Measurements from ENCODE around the gene CAND2.
A peak's percentile ranks its signal among the peaks of the same experiment; 100 is the strongest.

Gene CAND2

GRCh38 chr3:12796171-12797123 is at the start of gene CAND2:
CAND2 (plus strand) TSS chr3:12796680; CDS start chr3:12796721, 41 bp downstream.
- H3K27ac Mint-ChIP-seq = no peak within 1 kb of the TSS
- no peaks in the 10 kb centered on the region for H3K9me3 Mint-ChIP-seq
- no peaks in the 10 kb centered on the region for H3K27me3 Mint-ChIP-seq
- peak within 1 kb of the TSS; percentile 86 for H3K4me3 Mint-ChIP-seq
- H3K36me3 Mint-ChIP-seq = no peaks in the 10 kb centered on the region
- peaks cover 13% of the 10 kb centered on the region for H3K4me1 Mint-ChIP-seq

- Mint-ChIP-seq H3K9me3 (no peaks in the 10 kb centered on the region), H3K4me1 (no peaks in the 10 kb centered on the region), H3K27me3 (peaks cover 2% of the 10 kb centered on the region), H3K36me3 (no peaks in the 10 kb centered on the region), H3K27ac (no peak overlapping the region), H3K4me3 (no peak overlapping the region)
Observed at GRCh38 chr3:12748477-12748876, 48.0 kb upstream of the CAND2 start.

GRCh38 chr3:12750223-12750622 is 46.3 kb upstream of the CAND2 start:
- Mint-ChIP-seq H3K9me3 (no peaks in the 10 kb centered on the region), H3K27ac (no peak overlapping the region), H3K36me3 (no peaks in the 10 kb centered on the region), H3K4me1 (no peaks in the 10 kb centered on the region), H3K27me3 (peaks cover 2% of the 10 kb centered on the region), H3K4me3 (no peak overlapping the region)

- Mint-ChIP-seq H3K4me1 (peaks cover under 1% of the 10 kb centered on the region), H3K36me3 (no peaks in the 10 kb centered on the region), H3K9me3 (no peaks in the 10 kb centered on the region), H3K27me3 (peaks cover 2% of the 10 kb centered on the region), H3K27ac (peak overlapping the region; percentile 14), H3K4me3 (no peak overlapping the region)
Observed at GRCh38 chr3:12750658-12751071, 45.8 kb upstream of the CAND2 start.

GRCh38 chr3:12751571-12751970 is 44.9 kb upstream of the CAND2 start:
- Mint-ChIP-seq H3K4me1 (peaks cover 3% of the 10 kb centered on the region), H3K4me3 (no peak overlapping the region), H3K27ac (no peak overlapping the region), H3K9me3 (no peaks in the 10 kb centered on the region), H3K36me3 (no peaks in the 10 kb centered on the region), H3K27me3 (peaks cover under 1% of the 10 kb centered on the region)

- Mint-ChIP-seq H3K4me1 (peaks cover 3% of the 10 kb centered on the region), H3K27ac (no peak overlapping the region), H3K27me3 (peaks cover 2% of the 10 kb centered on the region), H3K4me3 (no peak overlapping the region), H3K36me3 (no peaks in the 10 kb centered on the region), H3K9me3 (no peaks in the 10 kb centered on the region)
Observed at GRCh38 chr3:12752102-12752501, 44.4 kb upstream of the CAND2 start.

- Mint-ChIP-seq H3K36me3 (no peaks in the 10 kb centered on the region), H3K27ac (no peak overlapping the region), H3K27me3 (peaks cover 2% of the 10 kb centered on the region), H3K4me3 (no peak overlapping the region), H3K9me3 (no peaks in the 10 kb centered on the region), H3K4me1 (peaks cover 3% of the 10 kb centered on the region)
Observed at GRCh38 chr3:12752809-12753208, 43.7 kb upstream of the CAND2 start.

- Mint-ChIP-seq H3K27me3 (peaks cover 2% of the 10 kb centered on the region), H3K9me3 (no peaks in the 10 kb centered on the region), H3K4me3 (no peak overlapping the region), H3K4me1 (peaks cover 3% of the 10 kb centered on the region), H3K36me3 (no peaks in the 10 kb centered on the region), H3K27ac (no peak overlapping the region)
Observed at GRCh38 chr3:12753275-12754028, 43.0 kb upstream of the CAND2 start.

GRCh38 chr3:12754313-12754712 is 42.2 kb upstream of the CAND2 start:
- no peaks in the 10 kb centered on the region for H3K9me3 Mint-ChIP-seq
- no peaks in the 10 kb centered on the region for H3K36me3 Mint-ChIP-seq
- peaks cover 2% of the 10 kb centered on the region for H3K27me3 Mint-ChIP-seq
- H3K27ac Mint-ChIP-seq = no peak overlapping the region
- H3K4me1 Mint-ChIP-seq = peaks cover 3% of the 10 kb centered on the region
- no peak overlapping the region for H3K4me3 Mint-ChIP-seq

GRCh38 chr3:12755754-12756153 is 40.7 kb upstream of the CAND2 start:
- no peaks in the 10 kb centered on the region for H3K9me3 Mint-ChIP-seq
- no peak overlapping the region for H3K27ac Mint-ChIP-seq
- H3K4me1 Mint-ChIP-seq = peaks cover 3% of the 10 kb centered on the region
- no peaks in the 10 kb centered on the region for H3K36me3 Mint-ChIP-seq
- peaks cover 2% of the 10 kb centered on the region for H3K27me3 Mint-ChIP-seq
- H3K4me3 Mint-ChIP-seq = no peak overlapping the region

- peaks cover 2% of the 10 kb centered on the region for H3K27me3 Mint-ChIP-seq
- peaks cover 3% of the 10 kb centered on the region for H3K4me1 Mint-ChIP-seq
- no peaks in the 10 kb centered on the region for H3K9me3 Mint-ChIP-seq
- no peak overlapping the region for H3K27ac Mint-ChIP-seq
- no peak overlapping the region for H3K4me3 Mint-ChIP-seq
- H3K36me3 Mint-ChIP-seq = no peaks in the 10 kb centered on the region
Observed at GRCh38 chr3:12756175-12756574, 40.3 kb upstream of the CAND2 start.

GRCh38 chr3:12756635-12757034 is 39.8 kb upstream of the CAND2 start:
- Mint-ChIP-seq H3K9me3 (no peaks in the 10 kb centered on the region), H3K36me3 (no peaks in the 10 kb centered on the region), H3K4me1 (peaks cover 3% of the 10 kb centered on the region), H3K4me3 (no peak overlapping the region), H3K27ac (no peak overlapping the region), H3K27me3 (peaks cover 2% of the 10 kb centered on the region)

- H3K4me3 Mint-ChIP-seq = no peak overlapping the region
- H3K27ac Mint-ChIP-seq = no peak overlapping the region
- no peaks in the 10 kb centered on the region for H3K9me3 Mint-ChIP-seq
- H3K4me1 Mint-ChIP-seq = peaks cover 3% of the 10 kb centered on the region
- H3K36me3 Mint-ChIP-seq = no peaks in the 10 kb centered on the region
- peaks cover 2% of the 10 kb centered on the region for H3K27me3 Mint-ChIP-seq
Observed at GRCh38 chr3:12758025-12758781, 38.3 kb upstream of the CAND2 start.

GRCh38 chr3:12759097-12759679 is 37.3 kb upstream of the CAND2 start, which contains the start of gene TMEM40:
TMEM40 (minus strand) TSS chr3:12759259; CDS start chr3:12749832, 9,427 bp downstream.
- Mint-ChIP-seq H3K36me3 (no peaks in the 10 kb centered on the region), H3K4me3 (no peak within 1 kb of the TSS), H3K27ac (no peak within 1 kb of the TSS), H3K9me3 (no peaks in the 10 kb centered on the region), H3K4me1 (peaks cover 3% of the 10 kb centered on the region), H3K27me3 (peaks cover 2% of the 10 kb centered on the region)

Data from activated naive CD4-positive, alpha-beta T cell treated with anti-CD3 and anti-CD28 coated beads, Interleukin-2, amount 50 U/mL, for 24 hours (primary cell).